Right renal cortex interstitium (tissue), 3 donors: ENCODE measurements around the gene DNMT3L. TPM values are rescaled to one million over a fixed set of nuclear protein-coding genes. Genes with fewer than 3 reads are reported as not detected.
"Not testable (repeated sequence)": the region's sequence is repeated elsewhere in the genome, so short reads cannot be mapped to it uniquely, and the experiment has no call there.

Source experiments
- DNase-seq, 3 donors: peaks; one replicate each; pipeline ENCODE4 v3.0.0-alpha.2; 2013; ENCODE audit warnings: low read depth in 3 of 3, low spot score in 2 of 3
- polyA plus RNA-seq, 3 donors: library from polyadenylated mRNA; unstranded; fragments of 120-200 nt; gene quantifications; one replicate each; pipeline ENCODE4 v1.2.1, GENCODE V29; 2013; ENCODE audit not compliant: insufficient read length in 3 of 3

DNMT3L gene
- not detected for polyA plus RNA-seq

DNA sequence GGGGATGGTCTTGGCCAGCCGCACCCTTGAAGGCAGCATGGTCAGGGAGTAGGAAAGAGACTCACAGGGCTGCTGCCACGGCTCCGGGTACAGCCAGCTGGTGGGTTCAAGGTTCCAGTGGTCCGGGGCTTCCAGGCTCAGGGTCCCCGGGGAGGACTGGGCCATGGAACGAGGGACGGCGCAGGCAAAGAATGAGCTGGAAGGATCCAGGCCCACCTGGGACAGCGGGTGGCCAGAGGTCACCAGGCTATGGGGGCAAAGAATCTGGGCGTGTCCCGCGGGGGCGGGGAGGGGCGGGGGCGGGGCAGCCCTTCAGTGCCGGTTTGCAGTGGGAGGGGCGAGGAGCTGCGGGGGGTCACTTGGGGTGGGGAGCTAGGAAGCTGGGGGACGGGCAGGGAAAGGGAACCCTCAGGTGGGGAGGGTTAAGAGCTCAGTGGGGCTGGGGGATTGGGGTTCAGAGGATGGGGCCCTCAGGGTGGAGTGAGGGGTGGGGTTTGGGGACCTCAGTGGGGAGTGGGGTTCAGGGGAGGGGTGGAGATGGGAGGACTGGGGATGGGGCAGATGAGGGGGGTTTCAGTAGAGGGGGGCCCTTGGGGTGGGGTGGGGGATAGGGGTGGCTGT, at the start of gene DNMT3L:
DNMT3L (minus strand) TSS at position 223 of the 621 bp plus-strand sequence. CDS start 638 bp downstream, outside the sequence.
- DNase-seq = no peak

GRCh38 chr21:44310628-44311507, 49.2 kb upstream of the DNMT3L start:
- DNase-seq = no peak

GRCh38 chr21:44306936-44307704, 45.4 kb upstream of the DNMT3L start:
- no peak for DNase-seq

DNA sequence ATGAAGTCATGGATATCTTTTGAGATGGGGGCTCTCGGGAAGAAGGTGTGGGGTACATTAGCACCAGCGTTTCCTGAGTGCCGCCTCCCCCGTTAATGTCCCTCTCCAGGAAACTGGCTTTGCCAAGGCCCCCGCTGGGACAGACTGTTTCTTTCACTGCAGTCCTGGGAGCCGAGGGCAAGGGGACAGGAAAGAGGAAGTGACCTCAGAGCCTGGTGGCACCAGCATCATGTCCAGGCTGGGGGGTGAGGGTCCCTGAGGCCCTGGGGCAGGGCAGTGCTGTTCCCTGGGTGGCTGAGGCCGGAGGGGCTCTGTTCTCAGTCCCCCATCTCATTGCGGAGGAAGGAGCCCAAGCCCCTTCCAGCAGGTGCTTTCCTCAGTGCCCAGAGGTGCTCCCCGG, 44.0 kb upstream of the DNMT3L start:
- no peak for DNase-seq

GRCh38 chr21:44304877-44305293, 43.2 kb upstream of the DNMT3L start:
- DNase-seq = no peak

- no peak for DNase-seq
These were observed 42.4 kb upstream of the DNMT3L start for GRCh38 chr21:44304011-44304616.

- DNase-seq = no peak
These were observed 41.8 kb upstream of the DNMT3L start for GRCh38 chr21:44303490-44303981.

DNA sequence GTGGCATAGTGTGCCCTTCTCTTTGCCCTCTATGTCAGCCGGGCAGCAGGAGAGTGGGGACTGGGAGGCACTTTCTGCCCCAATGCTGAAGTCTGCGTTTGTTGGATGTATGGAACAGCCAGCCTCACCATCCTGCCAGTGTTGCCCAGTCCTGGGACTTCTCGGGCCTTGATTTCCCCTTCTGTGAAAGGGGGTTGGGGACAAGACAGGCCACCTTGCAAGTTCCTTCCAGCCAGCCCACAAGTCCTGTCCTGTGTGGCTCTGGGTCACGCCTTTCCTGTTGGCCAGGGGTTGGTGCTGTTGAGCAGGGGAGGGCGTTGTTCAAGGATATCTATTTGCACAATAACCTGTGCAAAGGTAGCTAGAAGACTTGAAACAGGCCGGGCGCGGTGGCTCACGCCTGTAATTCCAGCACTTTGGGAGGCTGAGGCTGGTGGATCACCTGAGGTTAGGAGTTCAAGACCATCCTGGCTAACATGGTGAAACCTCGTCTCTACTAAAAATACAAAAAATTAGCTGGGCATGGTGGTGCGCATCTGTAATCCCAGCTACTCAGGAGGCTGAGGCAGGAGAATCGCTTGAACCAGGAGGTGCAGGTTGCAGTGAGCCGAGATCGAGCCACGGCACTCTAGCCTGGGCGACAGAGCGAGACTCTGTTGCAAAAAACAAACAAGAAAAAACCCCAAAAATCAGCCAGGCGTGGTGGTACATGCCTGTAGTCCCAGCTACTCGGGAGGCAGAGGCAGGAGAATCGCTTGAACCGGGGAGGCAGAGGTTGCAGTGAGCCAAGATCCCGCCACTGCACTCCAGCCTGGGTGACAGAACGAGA, 41.1 kb upstream of the DNMT3L start:
- not testable (repeated sequence) for DNase-seq

GRCh38 chr21:44301961-44302406, 40.3 kb upstream of the DNMT3L start:
- DNase-seq = no peak

DNA sequence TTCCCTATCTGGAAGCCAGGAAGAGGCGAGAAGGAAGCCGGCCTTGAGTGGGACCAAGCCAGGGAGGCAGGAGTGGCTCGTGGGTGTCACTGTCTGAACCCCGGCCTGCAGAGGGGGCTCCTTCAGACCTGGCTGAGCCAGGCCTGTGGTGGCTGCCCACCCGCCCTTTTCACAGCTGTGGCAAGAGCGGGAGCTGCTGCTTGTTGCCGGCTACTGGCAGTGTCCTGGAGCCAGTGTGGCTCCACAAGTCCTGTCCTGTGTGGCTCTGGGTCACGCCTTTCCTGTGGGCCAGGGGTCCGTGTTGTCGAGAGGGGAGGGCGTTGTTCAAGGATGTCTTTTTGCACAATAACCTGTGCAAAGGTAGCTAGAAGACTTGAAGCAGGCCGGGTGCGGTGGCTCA, 39.4 kb upstream of the DNMT3L start:
- no peak for DNase-seq

DNA sequence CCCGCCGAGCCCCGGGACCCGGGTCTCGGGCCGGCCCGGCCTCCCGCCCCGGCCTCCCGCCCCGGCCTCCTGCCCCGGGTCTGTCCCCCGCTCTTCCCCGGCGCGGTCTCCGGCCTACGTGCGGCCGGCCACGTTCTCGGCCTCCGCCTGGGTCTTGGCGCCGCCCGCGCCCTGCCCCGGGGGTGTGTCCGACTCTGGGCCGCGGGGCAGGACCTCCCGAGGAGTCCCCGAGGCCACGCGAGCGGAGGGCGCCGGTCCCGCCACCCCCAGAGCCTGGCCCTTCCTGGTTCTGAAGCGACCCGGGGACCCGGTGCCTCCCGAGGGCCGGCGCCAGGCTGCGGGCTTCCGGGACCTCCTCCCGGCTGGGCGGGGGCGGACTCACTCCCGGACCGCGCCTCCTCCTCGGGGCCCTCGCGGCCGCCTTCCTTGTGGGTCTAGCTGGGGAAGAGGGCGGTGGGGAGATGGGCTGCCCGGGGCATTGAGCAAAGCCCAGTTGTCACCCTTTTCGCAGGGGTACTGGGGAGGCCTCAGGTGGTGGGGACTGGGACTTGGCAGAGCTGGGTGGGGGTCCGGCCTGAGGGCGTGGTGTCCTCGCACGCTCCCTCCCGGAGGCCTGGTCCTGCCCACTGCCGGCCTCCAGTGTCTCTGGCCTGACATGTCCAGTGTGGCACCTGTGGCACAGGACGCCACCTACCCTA, 38.7 kb upstream of the DNMT3L start:
- no peak for DNase-seq

- no peak for DNase-seq
These were observed 38.0 kb upstream of the DNMT3L start, which contains the start of gene PFKL for GRCh38 chr21:44299458-44300261. TSS of gene PFKL (plus strand) at chr21:44300053. CDS start at chr21:44300106, 53 bp downstream.

DNA sequence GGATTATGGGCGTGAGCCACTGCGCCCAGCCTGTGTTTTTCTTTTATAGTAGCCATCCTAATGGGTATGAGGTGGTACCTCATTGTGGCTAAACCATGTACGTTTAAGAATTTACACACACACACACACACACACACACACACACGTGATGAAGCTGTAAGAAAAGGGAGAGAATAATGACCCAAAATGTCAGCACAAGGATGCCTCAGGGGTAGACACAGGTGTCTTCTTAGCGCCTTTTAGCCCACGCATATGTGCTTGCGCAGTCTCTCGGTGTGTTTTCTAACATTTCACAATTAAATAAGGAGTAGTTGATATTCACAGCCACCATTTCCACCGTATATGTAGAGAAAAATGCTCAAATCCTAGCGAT, 37.4 kb upstream of the DNMT3L start:
- no peak for DNase-seq

DNA sequence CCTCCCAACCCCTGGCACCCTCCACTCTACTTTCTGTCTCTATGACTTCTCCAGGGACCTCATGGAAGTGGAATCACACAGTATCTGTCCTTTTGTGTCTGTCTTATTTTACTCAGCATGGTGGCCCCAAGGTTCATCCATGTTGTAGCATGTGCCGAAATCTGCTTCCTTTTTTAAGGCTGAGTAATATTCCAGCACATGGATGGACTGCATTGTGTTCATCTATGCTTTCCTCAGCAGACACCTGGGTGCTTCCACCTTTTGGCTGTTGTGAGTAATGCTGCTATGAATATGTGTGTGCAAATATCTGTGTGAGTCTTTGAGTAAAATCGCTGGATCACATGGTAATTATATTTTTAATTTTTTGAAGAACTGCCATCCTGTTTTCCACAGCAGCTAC, 36.6 kb upstream of the DNMT3L start:
- DNase-seq = no peak

DNA sequence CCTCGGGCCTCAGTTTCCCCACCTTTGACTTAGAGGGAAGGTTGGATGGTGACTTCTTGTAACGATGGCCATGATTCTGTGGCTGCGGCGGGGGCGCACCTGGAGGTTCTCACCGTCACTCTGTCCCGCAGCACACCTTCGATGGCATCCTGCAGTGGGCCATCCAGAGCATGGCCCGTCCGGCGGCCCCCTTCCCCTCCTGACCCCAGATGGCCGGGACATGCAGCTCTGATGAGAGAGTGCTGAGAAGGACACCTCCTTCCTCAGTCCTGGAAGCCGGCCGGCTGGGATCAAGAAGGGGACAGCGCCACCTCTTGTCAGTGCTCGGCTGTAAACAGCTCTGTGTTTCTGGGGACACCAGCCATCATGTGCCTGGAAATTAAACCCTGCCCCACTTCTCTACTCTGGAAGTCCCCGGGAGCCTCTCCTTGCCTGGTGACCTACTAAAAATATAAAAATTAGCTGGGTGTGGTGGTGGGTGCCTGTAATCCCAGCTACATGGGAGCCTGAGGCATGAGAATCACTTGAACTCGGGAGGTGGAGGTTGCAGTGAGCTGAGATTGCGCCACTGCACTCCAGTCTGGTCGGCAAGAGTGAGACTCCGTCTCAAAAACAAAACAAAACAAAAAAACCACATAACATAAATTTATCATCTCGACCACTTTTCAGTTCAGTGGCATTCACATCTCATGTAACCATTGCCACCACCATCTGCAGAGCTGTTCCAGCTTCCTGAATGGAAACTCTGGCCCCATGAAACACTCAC, 36.0 kb upstream of the DNMT3L start:
- DNase-seq = no peak

- no peak for DNase-seq
These were observed 35.2 kb upstream of the DNMT3L start for GRCh38 chr21:44296916-44297315.

GRCh38 chr21:44296103-44296519, 34.4 kb upstream of the DNMT3L start:
- DNase-seq = no peak
